ENCODE data around the gene IQGAP2.

The IQGAP2 gene

GRCh38 chr5:76688836-76689235, 285.8 kb downstream of the IQGAP2 start:
- DNase-seq (ENCODE audit: low spot score): no peak

DNA sequence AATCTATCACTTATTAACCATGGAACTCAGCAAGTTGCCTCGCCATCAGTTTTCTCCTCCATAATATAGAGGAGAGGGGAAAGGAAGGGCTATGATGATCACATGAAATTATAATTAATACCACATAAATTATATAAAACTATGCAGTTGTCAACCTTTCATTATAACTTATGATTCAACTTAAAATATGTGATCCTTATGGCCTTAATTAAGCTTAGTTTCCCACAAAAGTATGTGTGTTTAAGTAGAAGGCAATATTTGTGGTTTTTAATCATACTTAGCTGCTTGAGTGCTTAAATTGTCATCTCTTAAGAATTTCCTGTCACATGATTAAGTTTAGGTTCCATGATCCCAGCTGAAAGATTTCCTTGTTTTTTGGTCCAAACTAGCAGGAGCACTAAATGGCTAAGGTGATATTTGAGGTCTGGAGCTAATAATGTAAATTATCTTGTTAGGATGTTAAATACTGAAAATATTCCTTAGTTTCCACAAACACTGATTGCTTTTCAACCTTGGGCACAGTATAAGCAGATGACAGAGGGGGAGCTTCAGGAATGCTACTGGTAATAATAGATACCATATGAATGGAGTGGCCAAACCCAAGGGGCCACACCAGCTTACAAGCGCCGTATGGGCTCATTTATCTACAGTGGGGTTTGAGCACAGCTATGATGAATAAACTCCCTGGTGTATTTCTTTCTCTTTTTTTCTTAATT, 286.4 kb downstream of the IQGAP2 start:
- no peak for DNase-seq (ENCODE audit: low spot score)

DNA sequence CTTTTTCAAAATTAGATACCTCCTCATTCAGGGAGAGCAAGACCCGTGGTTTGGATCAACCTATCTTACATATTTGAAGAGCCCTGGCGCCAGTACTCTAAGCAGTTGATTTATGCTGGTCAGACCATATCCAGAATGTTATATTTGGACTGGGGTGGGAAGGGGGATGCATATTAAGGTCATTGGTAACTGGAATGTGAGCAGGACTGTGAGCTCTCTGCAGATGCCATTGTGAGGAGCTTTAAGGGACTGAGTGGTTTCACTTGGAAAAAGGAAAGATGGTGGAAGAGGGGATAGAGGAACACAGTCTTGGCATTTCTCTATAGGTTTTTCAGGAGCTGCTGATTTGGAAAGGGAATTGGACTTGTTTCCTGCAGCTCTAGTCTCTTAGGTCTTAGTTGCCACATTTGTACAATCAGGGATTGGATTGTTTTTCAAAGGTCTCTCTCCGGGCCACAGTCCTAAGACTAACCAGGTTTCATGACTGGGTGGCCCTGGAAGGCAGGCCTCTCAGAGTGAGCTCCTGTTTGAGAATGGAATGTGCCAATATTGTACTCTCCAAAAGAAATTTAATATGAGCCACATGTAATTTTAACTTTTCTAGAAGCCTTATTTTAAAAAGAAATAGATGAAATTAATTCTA, 287.1 kb downstream of the IQGAP2 start:
- no peak for DNase-seq (ENCODE audit: low spot score)

GRCh38 chr5:76690704-76691466, 287.8 kb downstream of the IQGAP2 start:
- DNase-seq (ENCODE audit: low spot score): no peak

DNA sequence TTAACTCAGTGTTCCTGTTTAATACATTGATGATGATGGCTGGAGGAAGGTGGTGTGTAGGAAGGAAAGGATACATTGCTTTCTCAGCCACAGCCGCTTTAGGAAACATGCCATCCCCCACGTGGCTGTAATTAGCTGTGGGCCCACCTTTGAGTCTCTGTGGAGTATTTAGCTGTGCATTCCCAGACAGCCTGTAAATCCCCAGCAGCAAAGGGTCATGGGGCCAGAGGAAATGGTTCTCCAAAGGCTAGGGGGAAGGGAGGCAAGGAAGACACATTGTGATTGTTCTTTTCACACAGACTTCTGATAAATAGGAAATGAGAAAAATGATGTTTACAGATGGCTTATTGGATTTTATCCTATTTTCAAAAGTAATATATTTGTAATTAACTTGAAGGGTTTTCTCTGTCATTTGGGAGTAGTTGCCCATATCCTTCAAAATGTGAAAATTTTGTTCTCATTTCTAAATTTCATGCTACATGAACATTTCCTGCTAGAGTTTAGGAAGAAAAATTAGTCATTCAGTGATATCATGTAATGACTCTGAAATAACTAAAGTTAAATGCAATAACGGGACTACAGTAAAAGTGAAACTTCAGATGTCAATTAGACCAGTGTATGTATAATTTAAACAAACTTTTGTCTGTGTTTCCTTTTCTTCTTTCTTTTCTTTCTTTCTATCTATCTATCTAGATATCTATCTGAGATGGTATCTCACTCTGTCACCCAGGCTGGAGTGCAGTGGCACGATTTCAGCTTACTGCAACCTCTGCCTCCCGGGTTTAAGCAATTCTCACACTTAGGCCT, 288.6 kb downstream of the IQGAP2 start:
- DNase-seq (ENCODE audit: low spot score): no peak

- no peak for DNase-seq (ENCODE audit: low spot score)
Measured at GRCh38 chr5:76692274-76692540, 289.1 kb downstream of the IQGAP2 start.

- DNase-seq (ENCODE audit: low spot score): no peak
Measured at GRCh38 chr5:76692651-76693050, 289.6 kb downstream of the IQGAP2 start.

- DNase-seq (ENCODE audit: low spot score): no peak
Measured at GRCh38 chr5:76693141-76693540, 290.1 kb downstream of the IQGAP2 start.

DNA sequence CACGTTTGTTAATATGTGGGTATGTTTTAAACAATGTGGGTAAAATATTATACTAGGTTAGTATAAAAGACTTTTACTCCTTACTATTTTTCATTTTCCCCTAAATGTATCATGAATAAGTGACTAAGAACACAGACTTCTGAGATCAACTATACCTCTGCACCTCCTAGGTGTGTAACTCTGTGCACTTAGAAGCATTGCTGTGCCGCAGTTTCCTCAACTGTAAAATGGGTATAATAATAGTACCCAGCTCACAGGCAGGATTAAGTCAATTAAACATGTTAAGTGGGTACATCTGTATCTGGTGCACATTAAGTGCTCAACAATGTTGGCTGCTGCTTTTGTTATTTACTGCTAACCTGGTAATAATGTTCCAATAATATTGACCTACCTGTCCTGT, 291.2 kb downstream of the IQGAP2 start:
- no peak for DNase-seq (ENCODE audit: low spot score)

DNA sequence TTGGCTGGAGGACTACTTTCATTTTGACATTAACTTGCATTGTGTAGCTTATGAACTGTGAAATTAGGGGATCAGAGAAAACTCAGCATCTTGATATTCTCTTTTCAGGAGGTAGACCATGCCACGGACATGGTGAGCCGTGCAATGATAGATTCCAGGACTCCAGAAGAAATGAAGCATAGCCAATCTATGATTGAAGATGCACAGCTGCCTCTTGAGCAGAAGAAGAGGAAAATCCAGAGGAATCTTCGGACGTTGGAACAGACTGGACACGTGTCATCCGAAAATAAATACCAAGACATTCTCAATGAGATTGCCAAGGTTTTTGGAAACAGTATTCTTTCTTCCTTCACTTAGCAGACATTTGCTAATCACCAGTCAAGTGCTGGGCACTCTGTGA, 292.3 kb downstream of the IQGAP2 start:
- no peak for DNase-seq (ENCODE audit: low spot score)

DNA sequence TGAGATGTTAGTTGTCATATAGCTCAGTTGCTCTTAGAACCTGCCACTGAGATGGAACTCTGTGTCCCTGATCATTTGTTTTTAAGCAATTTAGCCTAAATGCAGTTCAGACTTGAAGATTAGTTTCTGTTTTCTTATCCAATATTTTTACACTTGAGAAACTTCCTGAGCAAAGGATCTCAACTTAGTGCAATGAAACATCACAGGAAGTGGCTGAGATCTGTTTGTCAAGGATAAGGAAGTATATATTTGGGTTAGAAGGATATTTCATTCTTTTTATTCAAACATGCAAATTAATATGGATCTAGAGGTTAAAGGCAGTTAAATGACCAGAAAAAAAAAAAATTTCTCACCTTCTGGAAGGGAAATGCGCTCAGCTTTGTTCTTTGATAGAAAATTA, 293.2 kb downstream of the IQGAP2 start:
- DNase-seq (ENCODE audit: low spot score): no peak

- no peak for DNase-seq (ENCODE audit: low spot score)
Measured at GRCh38 chr5:76697670-76698069, 294.6 kb downstream of the IQGAP2 start.

GRCh38 chr5:76700571-76700970, 297.5 kb downstream of the IQGAP2 start:
- no peak for DNase-seq (ENCODE audit: low spot score)

- DNase-seq (ENCODE audit: low spot score): no peak
Measured at GRCh38 chr5:76701298-76701697, 298.2 kb downstream of the IQGAP2 start.

- no peak for DNase-seq (ENCODE audit: low spot score)
Measured at GRCh38 chr5:76703707-76704106, 300.6 kb downstream of the IQGAP2 start.

- DNase-seq (ENCODE audit: low spot score): no peak
Measured at GRCh38 chr5:76704131-76704663, 301.1 kb downstream of the IQGAP2 start.

- DNase-seq (ENCODE audit: low spot score): no peak
Measured at GRCh38 chr5:76705574-76705973, 302.5 kb downstream of the IQGAP2 start.

- no peak for DNase-seq (ENCODE audit: low spot score)
Measured at GRCh38 chr5:76709762-76710161, 306.7 kb downstream of the IQGAP2 start.

DNA sequence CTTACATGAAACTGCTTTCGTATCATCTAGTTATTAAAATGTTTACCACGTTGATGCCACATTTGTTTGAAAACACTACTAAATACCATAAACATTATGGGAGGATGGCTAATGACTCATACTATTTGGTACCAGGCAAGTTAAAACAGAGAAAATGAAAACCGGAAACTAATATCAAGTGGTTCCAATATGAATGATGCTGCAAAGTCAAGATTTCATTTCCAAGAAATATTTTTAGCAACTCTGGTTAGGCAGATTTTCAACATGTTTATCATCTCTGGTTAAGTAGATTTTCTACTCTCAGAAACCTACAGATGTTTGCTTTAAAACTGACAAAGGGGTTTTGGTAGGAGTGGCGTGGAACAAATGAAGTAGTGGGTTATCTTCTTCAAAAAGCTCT, 307.9 kb downstream of the IQGAP2 start:
- DNase-seq (ENCODE audit: low spot score): no peak

DNA sequence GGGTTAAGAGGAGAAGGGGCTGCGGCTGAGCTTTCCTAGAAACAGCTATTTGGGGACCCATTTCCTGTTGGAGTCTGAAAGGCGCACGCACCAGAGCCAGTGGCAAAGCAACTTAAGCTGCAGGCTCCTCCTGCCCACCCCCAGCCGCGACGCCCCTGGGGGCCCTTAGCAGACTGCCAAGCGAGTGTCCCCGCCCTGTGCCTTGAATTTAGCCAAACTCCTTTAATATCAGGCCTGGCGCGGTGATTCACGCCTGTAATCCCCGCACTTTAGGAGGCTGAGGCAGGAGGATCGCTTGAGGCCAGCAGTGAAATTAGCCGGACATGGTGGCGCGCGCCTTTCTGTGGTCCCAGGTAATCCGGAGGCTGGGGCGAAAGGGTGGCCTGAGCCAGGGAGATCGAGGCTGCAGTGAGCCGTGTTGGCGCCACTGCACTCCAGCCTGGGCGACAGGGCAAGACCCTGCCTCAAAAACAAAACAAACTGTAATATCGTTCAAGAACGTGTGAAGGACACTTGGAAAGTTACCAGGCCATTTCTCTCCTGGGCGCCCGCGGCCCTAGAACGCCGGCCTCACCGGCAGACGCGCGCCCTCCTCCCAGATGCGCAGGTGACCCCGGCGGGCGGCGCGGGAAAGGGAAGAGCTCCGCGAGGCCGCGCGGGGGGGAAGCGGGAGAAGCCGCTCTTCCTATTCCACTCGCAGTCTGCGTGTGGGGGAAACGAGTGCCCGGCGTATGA, 311.8 kb downstream of the IQGAP2 start:
- no peak for DNase-seq (ENCODE audit: low spot score)

GRCh38 chr5:76715486-76715735, 312.3 kb downstream of the IQGAP2 start:
- no peak for DNase-seq (ENCODE audit: low spot score)
